Spleen (tissue), 7 donors: ENCODE data around the gene PIMREG.

Experiments used
- CTCF ChIP-seq, 11 experiments: fragments of 200-600 bp in 7 of 11; fragments of 450-650 bp in 4 of 11; sonication (generic) in 4 of 11; IDR thresholded peaks in 8 of 11; conservative IDR thresholded peaks in 3 of 11; 1 replicate in 7 of 11; 2 replicates in 4 of 11; pipeline versions ENCODE4 v1.4.0 to v1.8.0; 2016 to 2021; ENCODE audit warnings: antibody characterized with exemption in 11 of 11, inconsistent platforms in 4 of 11, mild to moderate bottlenecking in 1 of 11
- POLR2A ChIP-seq, 3 donors: fragments of 450-650 bp; IDR thresholded peaks; one replicate each; pipeline ENCODE4 v1.5.1; 2017; ENCODE audit warnings: antibody characterized with exemption in 3 of 3, mild to moderate bottlenecking in 1 of 3
- POLR2AphosphoS5 ChIP-seq, 3 donors: sonication (generic); formaldehyde crosslinking; IDR thresholded peaks; one replicate each; pipeline ENCODE4 v1.5.1; 2017; ENCODE audit warnings: antibody characterized with exemption in 3 of 3
- donor health status: DM: no; HTN: no; CAD: no; lungs with moderate emphysema.
- donor health status: DM: no; HTN: no; CAD: no.
- donor health status: DM: no; HTN: no; CAD: no.

- no peak for TF ChIP-seq POLR2A (IDR thresholded peaks at IDR 0.05)
- no peak for TF ChIP-seq CTCF (IDR thresholded peaks at IDR 0.05 in 8 of 11, conservative IDR thresholded peaks at IDR 0.05 in 3 of 11)
- peak in 1 of 3 donors; percentile 3 for TF ChIP-seq POLR2AphosphoS5 (IDR thresholded peaks at IDR 0.05)
These were observed 21.1 kb downstream of the PIMREG start for GRCh38 chr17:6465206-6466003.
